A549 (cell line): ENCODE data around the gene CNTFR.

Source experiments
- CHD2 ChIP-seq: fragments of 150-350 bp; IDR thresholded peaks from 2 replicates; pipeline ENCODE4 v1.6.1; 2014; ENCODE audit warnings: low read length; ENCODE audit not compliant: partially characterized antibody
- TF ChIP-seq, protein P1 (sequence below): fragments of >200 bp; sonication (Bioruptor Twin); formaldehyde crosslinking; IDR thresholded peaks from 3 replicates; pipeline ENCODE4 v1.5.1; 2016
- TF ChIP-seq, protein P2 (sequence below): IDR thresholded peaks from 2 replicates; pipeline ENCODE4 v1.6.1; 2012

DNA sequence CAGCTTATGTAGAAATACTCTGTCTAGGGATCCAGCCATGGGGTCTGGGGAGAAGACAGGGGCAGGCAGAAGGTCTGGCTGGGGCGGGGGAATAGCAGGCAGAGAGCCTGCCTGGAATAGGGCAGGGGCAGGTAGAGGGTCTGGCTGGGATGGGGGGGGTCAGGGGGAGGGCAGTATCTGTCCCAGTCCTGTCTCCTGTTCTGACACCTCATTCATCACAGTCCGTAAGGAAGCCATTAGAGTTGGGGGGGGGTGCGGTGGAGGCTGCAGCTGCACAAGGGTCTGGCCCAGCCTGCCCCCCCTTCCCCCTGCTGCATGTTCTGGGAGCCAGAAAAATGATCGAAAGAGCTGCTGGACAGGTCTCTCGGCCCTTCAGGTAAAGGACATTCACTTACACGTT is 32.6 kb downstream of the CNTFR start:
- no peak for TF ChIP-seq CHD2
- TF ChIP-seq, protein P1, sequence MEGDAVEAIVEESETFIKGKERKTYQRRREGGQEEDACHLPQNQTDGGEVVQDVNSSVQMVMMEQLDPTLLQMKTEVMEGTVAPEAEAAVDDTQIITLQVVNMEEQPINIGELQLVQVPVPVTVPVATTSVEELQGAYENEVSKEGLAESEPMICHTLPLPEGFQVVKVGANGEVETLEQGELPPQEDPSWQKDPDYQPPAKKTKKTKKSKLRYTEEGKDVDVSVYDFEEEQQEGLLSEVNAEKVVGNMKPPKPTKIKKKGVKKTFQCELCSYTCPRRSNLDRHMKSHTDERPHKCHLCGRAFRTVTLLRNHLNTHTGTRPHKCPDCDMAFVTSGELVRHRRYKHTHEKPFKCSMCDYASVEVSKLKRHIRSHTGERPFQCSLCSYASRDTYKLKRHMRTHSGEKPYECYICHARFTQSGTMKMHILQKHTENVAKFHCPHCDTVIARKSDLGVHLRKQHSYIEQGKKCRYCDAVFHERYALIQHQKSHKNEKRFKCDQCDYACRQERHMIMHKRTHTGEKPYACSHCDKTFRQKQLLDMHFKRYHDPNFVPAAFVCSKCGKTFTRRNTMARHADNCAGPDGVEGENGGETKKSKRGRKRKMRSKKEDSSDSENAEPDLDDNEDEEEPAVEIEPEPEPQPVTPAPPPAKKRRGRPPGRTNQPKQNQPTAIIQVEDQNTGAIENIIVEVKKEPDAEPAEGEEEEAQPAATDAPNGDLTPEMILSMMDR = no peak
- TF ChIP-seq, protein P2, sequence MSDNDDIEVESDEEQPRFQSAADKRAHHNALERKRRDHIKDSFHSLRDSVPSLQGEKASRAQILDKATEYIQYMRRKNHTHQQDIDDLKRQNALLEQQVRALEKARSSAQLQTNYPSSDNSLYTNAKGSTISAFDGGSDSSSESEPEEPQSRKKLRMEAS = no peak
